H1 (cell line): Measurements from ENCODE around the gene UBE3B. TPM values are rescaled to one million over a fixed set of nuclear protein-coding genes. Genes with fewer than 3 reads are reported as not detected.

Source experiments
- CTCF ChIA-PET: fragments of 300-600 bp; sonication (Branson Sonifier 250); formaldehyde crosslinking; loops from one replicate; lab custom pipeline; 2021; ENCODE audit not compliant: partially characterized antibody; lab: Charles Lee
- POLR2A ChIA-PET: fragments of 300-600 bp; sonication (Branson Sonifier 250); formaldehyde crosslinking; loops from one replicate; lab custom pipeline; 2021; ENCODE audit warnings: inconsistent platforms; ENCODE audit not compliant: partially characterized antibody; lab: Charles Lee
- DNase-seq, 2 experiments: peaks; one replicate each; pipeline versions ENCODE4 v3.0.0 to v3.0.0-alpha.2; 2010 to 2022; ENCODE audit warnings: low spot score in 2 of 2, low read depth in 1 of 2, mixed read lengths in 1 of 2
- FAIRE-seq: peaks from 2 replicates; lab custom pipeline; 2011; peaks lifted over from hg19 to GRCh38; lab: Jason Lieb, UNC
- H2AFZ ChIP-seq: 2 replicates; pipeline ENCODE4 v1.8.1; 2012; ENCODE audit warnings: low read length, inconsistent platforms
- H2AK5ac ChIP-seq: 2 replicates; pipeline ENCODE4 v1.6.1; 2013; ENCODE audit warnings: low read depth, low read length
- H2BK120ac ChIP-seq: replicated peaks from 2 replicates; pipeline ENCODE3; 2013; ENCODE audit warnings: low read depth, low read length, inconsistent platforms
- H2BK12ac ChIP-seq: 2 replicates; pipeline ENCODE4 v1.6.1; 2013; ENCODE audit warnings: low read depth, low read length
- H2BK15ac ChIP-seq: 2 replicates; pipeline ENCODE4 v1.6.1; 2013; ENCODE audit warnings: low read length
- H2BK20ac ChIP-seq: 2 replicates; pipeline ENCODE4 v1.6.1; 2013; ENCODE audit warnings: low read length
- H2BK5ac ChIP-seq: 2 replicates; pipeline ENCODE4 v1.6.1; 2013; ENCODE audit warnings: low read depth, low read length
- H3K14ac ChIP-seq: 2 replicates; pipeline ENCODE4 v1.6.1; 2013; ENCODE audit warnings: inconsistent platforms; ENCODE audit not compliant: insufficient read length
- H3K18ac ChIP-seq: 2 replicates; pipeline ENCODE4 v1.6.1; 2013; ENCODE audit warnings: low read length; ENCODE audit errors: extremely low read depth
- H3K23ac ChIP-seq: 2 replicates; pipeline ENCODE4 v1.6.1; 2013; ENCODE audit warnings: inconsistent platforms; ENCODE audit not compliant: insufficient read length
- H3K23me2 ChIP-seq: 2 replicates; pipeline ENCODE4 v1.6.1; 2013; ENCODE audit warnings: low read depth, low read length
- H3K27ac ChIP-seq: 2 replicates; pipeline ENCODE4 v1.6.1; 2011; ENCODE audit warnings: low read depth, low read length, inconsistent platforms
- H3K27me3 ChIP-seq, 4 experiments: replicated peaks in 1 of 4; 1 replicate in 1 of 4; 2 replicates in 3 of 4; pipeline versions ENCODE4 v1.6.1 to v1.8.1; 2011 to 2013; ENCODE audit warnings: low read length in 3 of 4, mild to moderate bottlenecking in 3 of 4, inconsistent platforms in 2 of 4, mixed read lengths in 2 of 4, moderate library complexity in 1 of 4; ENCODE audit not compliant: control insufficient read depth in 3 of 4, insufficient read depth in 3 of 4; ENCODE audit errors: extremely low read depth in 1 of 4
- H3K36me3 ChIP-seq, 4 experiments: 2 replicates each; pipeline versions ENCODE4 v1.6.1 to v1.8.1; 2011 to 2013; ENCODE audit warnings: mild to moderate bottlenecking in 4 of 4, low read length in 3 of 4, moderate library complexity in 2 of 4, control low read depth in 1 of 4, inconsistent platforms in 1 of 4; ENCODE audit not compliant: insufficient read depth in 4 of 4, control insufficient read depth in 2 of 4
- H3K4ac ChIP-seq: replicated peaks from 2 replicates; pipeline ENCODE3; 2013; ENCODE audit warnings: low read length, low read depth, mixed read lengths, inconsistent platforms; ENCODE audit not compliant: insufficient read length
- H3K4me1 ChIP-seq, 4 experiments: replicated peaks in 1 of 4; 1 replicate in 1 of 4; 2 replicates in 3 of 4; pipeline versions ENCODE4 v1.6.1 to v1.8.1; 2011 to 2013; ENCODE audit warnings: low read length in 3 of 4, inconsistent platforms in 2 of 4, mixed read lengths in 1 of 4; ENCODE audit not compliant: insufficient read depth in 4 of 4, control insufficient read depth in 3 of 4
- H3K4me2 ChIP-seq, 2 experiments: 2 replicates each; pipeline versions ENCODE4 v1.6.1 to v1.8.1; 2011 to 2013; ENCODE audit warnings: low read depth in 2 of 2, low read length in 2 of 2, control low read depth in 1 of 2, inconsistent platforms in 1 of 2, mild to moderate bottlenecking in 1 of 2; ENCODE audit not compliant: insufficient read depth in 1 of 2
- H3K4me3 ChIP-seq, 4 experiments: fragments of 200-600, 300-600 bp in 1 of 4; sonication (generic), shearing (Covaris generic), sonication (Bioruptor Twin) in 1 of 4; 2 replicates each; pipeline versions ENCODE4 v1.5.1 to v1.8.1; 2011 to 2016; ENCODE audit warnings: low read length in 4 of 4, low read depth in 3 of 4, control low read depth in 2 of 4, inconsistent platforms in 2 of 4, mild to moderate bottlenecking in 2 of 4, mixed read lengths in 1 of 4, moderate library complexity in 1 of 4; ENCODE audit not compliant: insufficient read depth in 2 of 4; ENCODE audit errors: extremely low read depth in 1 of 4
- H3K56ac ChIP-seq: replicated peaks from 2 replicates; pipeline ENCODE3; 2013; ENCODE audit warnings: low read depth, mild to moderate bottlenecking, mixed read lengths, low read length, inconsistent platforms; ENCODE audit not compliant: insufficient read length
- H3K79me1 ChIP-seq: 2 replicates; pipeline ENCODE4 v1.6.1; 2013; ENCODE audit warnings: low read depth, low read length, control low read depth
- H3K79me2 ChIP-seq, 2 experiments: 2 replicates each; pipeline versions ENCODE4 v1.6.1 to v1.8.1; 2012 to 2013; ENCODE audit warnings: low read length in 2 of 2, mild to moderate bottlenecking in 2 of 2, inconsistent platforms in 1 of 2; ENCODE audit not compliant: insufficient read depth in 2 of 2, control insufficient read depth in 1 of 2
- H3K9ac ChIP-seq, 4 experiments: replicated peaks in 1 of 4; 1 replicate in 1 of 4; 2 replicates in 3 of 4; pipeline versions ENCODE4 v1.6.1 to v1.8.1; 2011 to 2013; ENCODE audit warnings: low read depth in 3 of 4, low read length in 3 of 4, control low read depth in 2 of 4, mild to moderate bottlenecking in 2 of 4, moderate library complexity in 2 of 4, inconsistent platforms in 1 of 4; ENCODE audit errors: extremely low read depth in 1 of 4
- H3K9me3 ChIP-seq, 2 experiments: 2 replicates each; pipeline versions ENCODE4 v1.6.1 to v1.8.1; 2012 to 2013; ENCODE audit warnings: mild to moderate bottlenecking in 2 of 2, moderate library complexity in 2 of 2, control low read depth in 1 of 2, inconsistent platforms in 1 of 2, low read depth in 1 of 2, low read length in 1 of 2, mixed read lengths in 1 of 2; ENCODE audit not compliant: insufficient read depth in 2 of 2
- H4K20me1 ChIP-seq, 2 experiments: replicated peaks in 1 of 2; 2 replicates each; pipeline versions ENCODE3 to v1.8.1; 2011 to 2013; ENCODE audit warnings: inconsistent platforms in 2 of 2, low read length in 2 of 2, mild to moderate bottlenecking in 1 of 2; ENCODE audit not compliant: insufficient read depth in 2 of 2, control insufficient read depth in 1 of 2
- H4K5ac ChIP-seq: 2 replicates; pipeline ENCODE4 v1.6.1; 2013; ENCODE audit warnings: low read length, low read depth, mixed read lengths, inconsistent platforms; ENCODE audit not compliant: insufficient read length
- H4K8ac ChIP-seq: 2 replicates; pipeline ENCODE4 v1.8.0; 2013; ENCODE audit warnings: mild to moderate bottlenecking, moderate library complexity, low read length, inconsistent platforms; ENCODE audit not compliant: insufficient read depth; ENCODE audit errors: extremely low read depth
- H4K91ac ChIP-seq: replicated peaks from 2 replicates; pipeline ENCODE3; 2013; ENCODE audit warnings: low read length, mixed read lengths, inconsistent platforms; ENCODE audit not compliant: insufficient read length
- BACH1 ChIP-seq: IDR thresholded peaks from 2 replicates; pipeline ENCODE4 v1.6.1; 2012; ENCODE audit warnings: low read length, improper control_type of control experiment
- WGBS, 2 experiments: shearing (Covaris generic) in 1 of 2; methylation state at CpG; one replicate each; pipeline versions ENCODE4 v1.1.6 to v1.1.7; 2013 to 2015; ENCODE audit warnings: low lambda C conversion rate in 2 of 2, mixed read lengths in 2 of 2, inconsistent platforms in 1 of 2, low coverage in 1 of 2, missing lambda C conversion rate in 1 of 2; ENCODE audit not compliant: insufficient replicate concordance in 2 of 2, insufficient coverage in 1 of 2, insufficient read length in 1 of 2; ENCODE audit errors: extremely low coverage in 1 of 2, missing lambda C conversion rate in 1 of 2; 5-methylcytosine and 5-hydroxymethylcytosine counted together
- polyA plus RNA-seq, 7 experiments: library from polyadenylated mRNA; depleted of rRNA in 3 of 7; stranded (reverse) in 5 of 7; unstranded in 2 of 7; fragments of >200 nt in 5 of 7; fragments of 200-250 nt in 2 of 7; gene quantifications; 1 replicate in 5 of 7; 2 replicates in 1 of 7; 4 replicates in 1 of 7; pipeline versions ENCODE4 v1.2.1 to v1.2.3, GENCODE V29; 2011 to 2013; ENCODE audit warnings: missing spikeins in 2 of 7, mixed read lengths in 2 of 7
- total RNA-seq: library from RNA; stranded (reverse); fragmentation: NEBNext Ultra II Directional; extraction: Animal tissue kit (Norgen Biotek cat#: 25700); gene quantifications from 2 replicates; pipeline ENCODE4 v1.2.1, GENCODE V29; 2021

UBE3B gene
- total and polyA plus RNA-seq, 2 of the 8 experiments (the other 6 are each of a cell fraction or from before 2014, with no cell fraction given): 14.0 to 21.1 TPM

- no peak overlapping the region for H3K27ac ChIP-seq
- H2BK12ac ChIP-seq: no peak overlapping the region
- no peak overlapping the region for H3K56ac ChIP-seq
Measured at GRCh38 chr12:109455706-109456105, 21.7 kb upstream of the UBE3B start.

More at GRCh38 chr12:109455706-109456105, 21.7 kb upstream of the UBE3B start:
- peaks cover 0 to 27% of the 10 kb centered on the region in 2 experiments; a peak in 3 of 4 replicates for H3K79me2 ChIP-seq
- H4K20me1 ChIP-seq: no peaks in the 10 kb centered on the region
- H3K23ac ChIP-seq: no peak overlapping the region
- peaks cover 2% of the 10 kb centered on the region for H3K79me1 ChIP-seq
- peaks cover 27 to 69% (median 55%) of the 10 kb centered on the region in 4 experiments for H3K36me3 ChIP-seq
- H3K4me1 ChIP-seq: peaks cover 16 to 31% (median 26%) of the 10 kb centered on the region in 4 experiments
- H3K9ac ChIP-seq: no peak overlapping the region
- ChIA-PET CTCF (interaction anchor here (0.6 to 17.4 kb wide), 4 partner anchors 18 to 311 kb away, joined by 3 to 181 read pairs (median 4); no protein-coding TSS in a partner anchor), POLR2A (interaction anchor here (0.6 kb wide), 2 partner anchors 12 to 132 kb away, joined by 3 to 4 read pairs; no protein-coding TSS in a partner anchor)
- no peak overlapping the region for H4K91ac ChIP-seq
- no peak overlapping the region for H3K14ac ChIP-seq
- no peak overlapping the region for H2AFZ ChIP-seq
- H4K5ac ChIP-seq: no peak overlapping the region
- no peak overlapping the region for H2BK20ac ChIP-seq
- no peaks in the 10 kb centered on the region for H3K9me3 ChIP-seq
- no peak overlapping the region for H3K4me3 ChIP-seq
- no peak for TF ChIP-seq BACH1
- no peak overlapping the region for H3K18ac ChIP-seq
- H2BK120ac ChIP-seq: no peak overlapping the region
- H3K27me3 ChIP-seq: no peaks in the 10 kb centered on the region
- DNase-seq (no peak), FAIRE-seq (no peak)
- no peak overlapping the region for H2BK5ac ChIP-seq
- H3K4ac ChIP-seq: no peak overlapping the region
- H3K23me2 ChIP-seq: peaks cover 2% of the 10 kb centered on the region; the same call in 1 of the 2 replicates
- no peak overlapping the region for H3K4me2 ChIP-seq
- whole genome bisulfite sequencing, 2 experiments: 89% methylated on average over 1 of the region's 1 CpG; no CpG with 5 or more reads in 1 of the 2 experiments
- no peak overlapping the region for H2AK5ac ChIP-seq
- H4K8ac ChIP-seq: no peak overlapping the region
- no peak overlapping the region for H2BK15ac ChIP-seq
